T-helper 1 cell treated with Interleukin-12 subunit alpha and Interleukin-12 subunit beta and Interleukin-4 antibody, amounts not matched to agents 30 μg/mL and 1 μg/mL, for 36 hours (primary cell): ENCODE measurements around the gene ALCAM.

Source experiments
- H3K27ac Mint-ChIP-seq: one replicate; pipeline ENCODE4 v1.8.0; 2021; ENCODE audit warnings: mild to moderate bottlenecking, mixed read lengths
- H3K27me3 Mint-ChIP-seq: one replicate; pipeline ENCODE4 v1.8.0; 2021; ENCODE audit warnings: low read depth, mixed read lengths
- H3K36me3 Mint-ChIP-seq: one replicate; pipeline ENCODE4 v1.8.0; 2021; ENCODE audit warnings: low read depth, mixed read lengths
- H3K4me1 Mint-ChIP-seq: one replicate; pipeline ENCODE4 v1.8.0; 2021; ENCODE audit warnings: low read depth, mixed read lengths
- H3K4me3 Mint-ChIP-seq: one replicate; pipeline ENCODE4 v1.8.0; 2021; ENCODE audit warnings: mild to moderate bottlenecking, moderate library complexity, mixed read lengths
- H3K9me3 Mint-ChIP-seq: one replicate; pipeline ENCODE4 v1.8.0; 2021; ENCODE audit warnings: mixed read lengths

Gene ALCAM

DNA sequence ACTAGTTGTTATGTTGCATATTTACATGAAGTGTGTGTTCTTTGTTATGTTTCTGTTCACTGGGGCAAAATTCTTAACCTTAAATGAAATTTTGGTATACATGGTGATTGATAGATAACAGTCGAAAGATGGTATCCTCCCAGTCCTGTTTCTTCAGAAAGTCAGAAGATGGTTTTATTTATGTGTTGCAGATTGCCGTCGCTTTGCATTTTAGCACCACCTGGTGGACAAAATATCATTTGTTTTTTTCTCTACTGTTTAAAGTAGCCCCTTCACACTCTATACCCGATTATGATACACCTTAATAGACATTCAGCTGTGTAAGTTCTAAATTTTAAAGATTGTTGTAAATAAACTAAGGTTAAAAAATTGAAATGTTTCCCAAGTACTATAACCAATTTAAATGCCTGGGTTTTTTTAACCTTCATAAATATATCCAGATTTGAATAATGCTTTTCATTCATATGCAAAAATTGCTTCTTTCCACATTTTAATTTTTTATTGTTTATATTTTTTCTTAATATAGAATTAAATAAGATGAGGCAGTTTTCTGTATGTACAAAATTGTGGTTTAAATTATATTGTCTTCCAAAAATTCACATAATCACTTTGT lies 152.2 kb downstream of the ALCAM start:
- Mint-ChIP-seq H3K4me1 (no peaks in the 10 kb centered on the region), H3K36me3 (no peaks in the 10 kb centered on the region), H3K4me3 (no peak overlapping the region), H3K9me3 (no peaks in the 10 kb centered on the region), H3K27ac (no peak overlapping the region), H3K27me3 (no peaks in the 10 kb centered on the region)

DNA sequence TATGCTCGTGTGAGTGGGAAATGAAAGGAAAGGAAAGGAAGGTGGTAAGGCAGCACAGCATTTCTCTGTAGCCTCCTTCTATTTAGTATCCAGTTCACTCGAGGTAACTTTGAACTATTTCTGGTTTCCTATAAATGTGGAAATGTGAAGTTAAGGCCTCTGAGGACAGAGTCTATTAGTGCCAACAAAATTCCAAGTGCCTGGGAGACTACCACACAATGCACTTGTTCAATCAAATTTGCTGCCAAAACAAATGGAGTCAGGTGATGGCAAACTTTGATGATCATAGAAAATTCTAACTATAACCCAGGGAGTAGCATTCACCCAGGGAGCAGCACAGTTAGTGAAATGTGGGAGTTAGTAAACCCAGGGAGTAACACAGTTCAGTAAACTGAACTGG lies 155.1 kb downstream of the ALCAM start:
- Mint-ChIP-seq H3K4me3 (no peak overlapping the region), H3K36me3 (no peaks in the 10 kb centered on the region), H3K27me3 (no peaks in the 10 kb centered on the region), H3K27ac (no peak overlapping the region), H3K9me3 (no peaks in the 10 kb centered on the region), H3K4me1 (no peaks in the 10 kb centered on the region)

GRCh38 chr3:105523501-105523900 lies 156.8 kb downstream of the ALCAM start:
- H3K27me3 Mint-ChIP-seq: no peaks in the 10 kb centered on the region
- H3K36me3 Mint-ChIP-seq: no peaks in the 10 kb centered on the region
- H3K27ac Mint-ChIP-seq: no peak overlapping the region
- no peaks in the 10 kb centered on the region for H3K9me3 Mint-ChIP-seq
- H3K4me3 Mint-ChIP-seq: no peak overlapping the region
- H3K4me1 Mint-ChIP-seq: peaks cover 2% of the 10 kb centered on the region

DNA sequence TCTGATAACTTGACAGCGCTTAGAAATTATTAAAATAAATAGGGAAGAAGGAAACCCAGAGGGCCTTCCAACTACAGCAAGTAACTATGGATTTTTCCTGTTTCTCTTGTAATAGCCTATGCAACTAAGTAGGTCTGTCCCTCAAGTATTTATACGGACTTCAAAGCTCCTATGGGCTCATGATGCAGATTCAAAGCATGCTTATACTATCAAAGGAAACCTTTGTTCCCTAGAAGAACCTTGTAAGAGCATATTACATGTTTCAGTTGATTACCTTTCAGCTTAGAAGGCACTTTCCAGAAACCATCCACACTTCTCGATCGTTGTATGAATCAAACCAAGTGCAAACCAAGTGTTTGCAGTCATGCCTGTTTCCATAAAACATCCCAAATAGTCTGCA lies 158.8 kb downstream of the ALCAM start:
- Mint-ChIP-seq H3K36me3 (no peaks in the 10 kb centered on the region), H3K4me1 (peaks cover 2% of the 10 kb centered on the region), H3K27ac (no peak overlapping the region)

DNA sequence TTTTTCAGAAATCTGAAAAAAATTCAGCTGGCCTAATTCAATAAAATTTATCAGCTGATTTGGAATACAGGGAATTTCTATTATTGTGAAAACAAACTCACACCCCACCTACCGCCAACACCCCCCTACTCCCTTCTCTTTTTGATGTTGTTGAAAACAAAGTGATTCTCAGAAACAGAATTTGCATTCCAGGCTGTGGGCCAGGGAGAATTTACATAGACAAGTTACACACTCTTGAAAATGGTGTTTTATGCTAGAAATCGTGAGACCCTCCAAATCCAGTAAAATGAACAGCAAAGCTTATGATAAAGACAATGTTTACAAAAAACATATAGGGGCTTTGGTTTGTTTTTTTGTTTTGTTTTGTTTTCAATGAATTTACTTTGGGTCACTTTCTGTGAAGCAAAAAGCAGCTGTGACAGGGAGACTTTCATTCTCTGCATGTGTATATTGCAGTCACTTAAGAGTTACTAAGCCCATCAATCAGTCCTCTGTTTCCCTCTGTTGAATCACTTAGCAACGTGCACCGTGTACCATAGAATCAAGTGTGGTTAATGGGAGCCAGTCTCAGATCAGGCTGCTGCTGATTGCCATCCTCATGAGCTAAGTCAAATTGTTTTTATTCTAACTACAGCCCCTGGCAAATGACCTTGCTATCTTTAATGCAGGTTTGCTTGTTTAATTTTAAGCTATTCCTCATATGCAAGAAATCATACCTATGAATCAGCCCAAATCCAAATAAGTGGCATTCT lies 159.8 kb downstream of the ALCAM start:
- Mint-ChIP-seq H3K27ac (no peak overlapping the region), H3K4me1 (peaks cover 2% of the 10 kb centered on the region), H3K4me3 (no peak overlapping the region), H3K36me3 (no peaks in the 10 kb centered on the region), H3K9me3 (no peaks in the 10 kb centered on the region), H3K27me3 (no peaks in the 10 kb centered on the region)

More for the DNA sequence above, 158.8 kb downstream of the ALCAM start:
- Mint-ChIP-seq H3K27me3 (no peaks in the 10 kb centered on the region), H3K4me3 (no peak overlapping the region), H3K9me3 (no peaks in the 10 kb centered on the region)

DNA sequence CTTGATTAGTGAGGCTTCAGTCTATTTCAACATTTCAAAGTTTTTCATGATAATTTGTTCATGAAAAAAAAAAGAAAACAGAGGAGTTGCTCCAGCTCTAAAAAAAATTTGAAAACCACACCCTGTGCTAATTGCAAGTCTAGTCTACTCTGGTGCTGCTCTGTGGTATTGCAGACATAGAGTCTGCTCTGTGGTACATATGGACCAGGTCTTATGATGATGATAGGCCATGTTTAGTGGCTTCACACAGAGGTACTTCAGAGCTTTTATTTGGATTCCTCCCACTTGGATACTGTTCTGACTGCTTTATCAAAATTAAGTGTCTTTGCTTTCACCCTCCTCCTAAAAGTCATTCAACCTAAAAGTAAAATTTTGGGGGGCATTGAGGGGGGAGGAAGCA lies 160.8 kb downstream of the ALCAM start:
- no peak overlapping the region for H3K27ac Mint-ChIP-seq
- H3K36me3 Mint-ChIP-seq: peaks cover 1% of the 10 kb centered on the region
- no peak overlapping the region for H3K4me3 Mint-ChIP-seq
- H3K9me3 Mint-ChIP-seq: no peaks in the 10 kb centered on the region
- peaks cover 2% of the 10 kb centered on the region for H3K4me1 Mint-ChIP-seq
- H3K27me3 Mint-ChIP-seq: no peaks in the 10 kb centered on the region

GRCh38 chr3:105527949-105528348 lies 161.2 kb downstream of the ALCAM start:
- H3K4me1 Mint-ChIP-seq: peaks cover 2% of the 10 kb centered on the region
- H3K27me3 Mint-ChIP-seq: no peaks in the 10 kb centered on the region
- no peaks in the 10 kb centered on the region for H3K9me3 Mint-ChIP-seq
- H3K27ac Mint-ChIP-seq: no peak overlapping the region
- H3K4me3 Mint-ChIP-seq: no peak overlapping the region
- peaks cover 3% of the 10 kb centered on the region for H3K36me3 Mint-ChIP-seq

- H3K4me3 Mint-ChIP-seq: no peak overlapping the region
- H3K27me3 Mint-ChIP-seq: no peaks in the 10 kb centered on the region
- no peaks in the 10 kb centered on the region for H3K9me3 Mint-ChIP-seq
- no peak overlapping the region for H3K27ac Mint-ChIP-seq
- H3K36me3 Mint-ChIP-seq: peaks cover 3% of the 10 kb centered on the region
- H3K4me1 Mint-ChIP-seq: peaks cover 2% of the 10 kb centered on the region
Measured at GRCh38 chr3:105528955-105529354, 162.2 kb downstream of the ALCAM start.

GRCh38 chr3:105529456-105529855 lies 162.7 kb downstream of the ALCAM start:
- H3K4me1 Mint-ChIP-seq: peaks cover 2% of the 10 kb centered on the region
- no peak overlapping the region for H3K27ac Mint-ChIP-seq
- peaks cover 3% of the 10 kb centered on the region for H3K36me3 Mint-ChIP-seq
- no peak overlapping the region for H3K4me3 Mint-ChIP-seq
- no peaks in the 10 kb centered on the region for H3K9me3 Mint-ChIP-seq
- no peaks in the 10 kb centered on the region for H3K27me3 Mint-ChIP-seq

- peaks cover 4% of the 10 kb centered on the region for H3K36me3 Mint-ChIP-seq
- H3K9me3 Mint-ChIP-seq: no peaks in the 10 kb centered on the region
- H3K4me3 Mint-ChIP-seq: no peak overlapping the region
- H3K4me1 Mint-ChIP-seq: peaks cover 2% of the 10 kb centered on the region
- no peaks in the 10 kb centered on the region for H3K27me3 Mint-ChIP-seq
- no peak overlapping the region for H3K27ac Mint-ChIP-seq
Measured at GRCh38 chr3:105532251-105532650, 165.5 kb downstream of the ALCAM start.

GRCh38 chr3:105533960-105534359 lies 167.3 kb downstream of the ALCAM start:
- no peaks in the 10 kb centered on the region for H3K9me3 Mint-ChIP-seq
- H3K4me3 Mint-ChIP-seq: no peak overlapping the region
- no peaks in the 10 kb centered on the region for H3K4me1 Mint-ChIP-seq
- no peak overlapping the region for H3K27ac Mint-ChIP-seq
- H3K27me3 Mint-ChIP-seq: no peaks in the 10 kb centered on the region
- peaks cover 4% of the 10 kb centered on the region for H3K36me3 Mint-ChIP-seq

- no peaks in the 10 kb centered on the region for H3K9me3 Mint-ChIP-seq
- H3K36me3 Mint-ChIP-seq: peaks cover 4% of the 10 kb centered on the region
- no peaks in the 10 kb centered on the region for H3K4me1 Mint-ChIP-seq
- H3K27me3 Mint-ChIP-seq: no peaks in the 10 kb centered on the region
- H3K4me3 Mint-ChIP-seq: no peak overlapping the region
- H3K27ac Mint-ChIP-seq: no peak overlapping the region
Measured at GRCh38 chr3:105534491-105534890, 167.8 kb downstream of the ALCAM start.

DNA sequence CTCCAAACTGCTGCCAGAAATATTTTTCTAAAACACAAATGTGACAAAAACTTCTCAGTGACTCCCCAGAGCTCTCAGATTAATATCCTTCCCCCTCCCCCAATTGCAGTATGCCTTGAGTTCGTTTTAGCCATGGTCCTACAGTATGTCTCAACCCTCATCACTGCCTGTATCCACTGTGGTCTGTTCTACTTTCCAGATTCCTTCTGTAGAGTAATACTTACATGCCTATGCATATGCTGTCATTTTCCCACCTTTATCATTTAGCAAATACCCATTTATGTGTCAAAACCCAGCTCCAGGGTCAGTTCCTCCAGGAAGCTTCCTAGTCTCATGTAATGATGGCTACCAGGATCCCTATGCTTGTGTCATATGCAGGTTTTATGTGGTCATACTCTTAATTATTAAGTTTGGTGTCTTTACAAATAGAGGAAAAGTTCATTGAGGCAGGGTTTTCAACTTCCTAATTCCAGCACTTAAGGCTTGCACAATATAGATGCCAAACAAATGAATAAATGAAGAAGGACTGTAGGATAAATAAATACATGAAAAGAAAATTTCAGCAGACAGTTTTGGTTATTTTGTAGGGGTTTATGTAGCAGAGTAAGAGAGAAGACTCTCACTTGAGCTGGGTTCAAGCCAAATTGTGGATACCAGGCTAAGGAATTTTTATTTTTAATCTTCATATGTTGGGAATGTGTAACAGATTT lies 170.8 kb downstream of the ALCAM start:
- Mint-ChIP-seq H3K9me3 (no peaks in the 10 kb centered on the region), H3K4me3 (no peak overlapping the region), H3K27ac (no peak overlapping the region), H3K4me1 (no peaks in the 10 kb centered on the region), H3K36me3 (peaks cover 6% of the 10 kb centered on the region), H3K27me3 (no peaks in the 10 kb centered on the region)

DNA sequence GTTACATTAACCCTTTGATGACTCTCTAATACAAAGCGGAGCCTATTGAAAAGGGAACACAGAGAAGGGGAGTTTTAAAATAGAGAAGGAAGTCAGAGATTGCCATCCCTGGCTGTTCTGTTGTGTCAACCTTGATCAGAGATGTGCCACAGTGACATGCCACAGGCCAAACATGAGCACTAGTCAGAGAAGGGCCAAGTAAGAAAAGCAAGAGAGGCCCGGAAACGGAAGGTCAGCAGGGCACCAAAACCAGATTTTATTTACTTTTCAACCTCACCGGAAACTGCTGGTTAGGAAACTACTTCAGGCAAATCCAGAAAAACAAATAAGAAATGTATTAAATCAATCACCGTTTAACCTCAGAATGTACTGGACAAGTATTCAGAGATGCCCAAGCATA lies 171.8 kb downstream of the ALCAM start:
- Mint-ChIP-seq H3K36me3 (peaks cover 13% of the 10 kb centered on the region), H3K27me3 (no peaks in the 10 kb centered on the region), H3K9me3 (no peaks in the 10 kb centered on the region), H3K4me1 (no peaks in the 10 kb centered on the region), H3K27ac (no peak overlapping the region), H3K4me3 (no peak overlapping the region)

- Mint-ChIP-seq H3K4me3 (no peak overlapping the region), H3K4me1 (no peaks in the 10 kb centered on the region), H3K27ac (no peak overlapping the region), H3K27me3 (no peaks in the 10 kb centered on the region), H3K36me3 (peaks cover 20% of the 10 kb centered on the region), H3K9me3 (no peaks in the 10 kb centered on the region)
Measured at GRCh38 chr3:105539897-105540296, 173.2 kb downstream of the ALCAM start.
